HepG2 (cell line): ENCODE data around the gene RBM14. TPM values are rescaled to one million over a fixed set of nuclear protein-coding genes. Genes with fewer than 3 reads are reported as not detected.

Source experiments
- ATAC-seq: fragments of 200-7000 bp; cut with Tn5 transposase; 3 replicates; pipeline ENCODE4 v1.9.1; 2020; ENCODE audit warnings: mild to moderate bottlenecking, moderate library complexity
- BruUV-seq: library from RNA; stranded (reverse); fragments of 400-500 nt; replicated peaks from 2 replicates; lab custom pipeline; 2021; lab: Mats Ljungman, UMichigan
- CTCF ChIA-PET: fragments of 300-600 bp; formaldehyde crosslinking; extraction: SDS; loops from one replicate; lab custom pipeline; 2021; ENCODE audit warnings: low total read pairs, inconsistent platforms, low intra/inter-chr PET ratio; lab: Yijun Ruan, JAX
- POLR2A ChIA-PET: fragments of 350-600 bp; sonication (Branson Sonifier 250); formaldehyde crosslinking; loops from one replicate; lab custom pipeline; 2020; ENCODE audit warnings: antibody characterized with exemption, inconsistent platforms; lab: Yijun Ruan, JAX
- DNase-seq: peaks from one replicate; pipeline ENCODE4 v3.0.0-alpha.2; 2015; ENCODE audit warnings: low spot score
- FAIRE-seq: peaks from 3 replicates; lab custom pipeline; 2011; peaks lifted over from hg19 to GRCh38; lab: Jason Lieb, UNC
- H2AFZ ChIP-seq: one replicate; pipeline ENCODE4 v1.6.1; 2011; ENCODE audit warnings: low read length, inconsistent platforms
- H3K27ac ChIP-seq: fragments of 300-600 bp; 3 replicates; pipeline ENCODE4 v1.8.0; 2011; ENCODE audit warnings: mixed run types, mild to moderate bottlenecking, mixed read lengths, low read length, inconsistent platforms; ENCODE audit not compliant: insufficient read depth; ENCODE audit errors: extremely low read length
- H3K27me3 ChIP-seq, 2 experiments: fragments of 200-600 bp in 1 of 2; 2 replicates in 1 of 2; 3 replicates in 1 of 2; pipeline versions ENCODE4 v1.6.0 to v1.8.0; 2011; ENCODE audit warnings: low read length in 2 of 2, mild to moderate bottlenecking in 2 of 2, moderate library complexity in 2 of 2, inconsistent platforms in 1 of 2; ENCODE audit not compliant: insufficient read depth in 2 of 2, control insufficient read depth in 1 of 2
- H3K36me3 ChIP-seq, 2 experiments: fragments of 200-600 bp in 1 of 2; replicated peaks in 1 of 2; 2 replicates in 1 of 2; 3 replicates in 1 of 2; pipeline versions ENCODE4 v1.5.1 to v1.8.0; 2011; ENCODE audit warnings: low read length in 2 of 2, inconsistent platforms in 1 of 2; ENCODE audit not compliant: insufficient read depth in 2 of 2, control insufficient read depth in 1 of 2
- H3K4me1 ChIP-seq: 2 replicates; pipeline ENCODE4 v1.5.1; 2012; ENCODE audit warnings: low read length, inconsistent platforms; ENCODE audit not compliant: insufficient read depth
- H3K4me2 ChIP-seq: 2 replicates; pipeline ENCODE4 v1.6.0; 2011; ENCODE audit warnings: low read depth, low read length, inconsistent platforms
- H3K4me3 ChIP-seq, 3 experiments: fragments of 200-600 bp in 1 of 3; sonication (generic), shearing (Covaris generic) in 1 of 3; replicated peaks in 1 of 3; 2 replicates each; pipeline ENCODE4 v1.5.1; 2011 to 2016; ENCODE audit warnings: low read length in 3 of 3, inconsistent platforms in 2 of 3, low read depth in 2 of 3, mild to moderate bottlenecking in 2 of 3, control low read depth in 1 of 3, mixed read lengths in 1 of 3; ENCODE audit not compliant: insufficient read depth in 1 of 3
- H3K79me2 ChIP-seq: one replicate; pipeline ENCODE4 v1.6.1; 2011; ENCODE audit warnings: low read length, inconsistent platforms; ENCODE audit not compliant: insufficient read depth
- H3K9ac ChIP-seq: 2 replicates; pipeline ENCODE4 v1.6.0; 2011; ENCODE audit warnings: mild to moderate bottlenecking, low read depth, low read length, inconsistent platforms; ENCODE audit not compliant: insufficient read depth
- H3K9me3 ChIP-seq: 2 replicates; pipeline ENCODE4 v1.5.1; 2012; ENCODE audit warnings: mild to moderate bottlenecking, low read length
- H4K20me1 ChIP-seq: 2 replicates; pipeline ENCODE4 v1.6.0; 2011; ENCODE audit warnings: inconsistent platforms, mild to moderate bottlenecking, low read length, moderate library complexity; ENCODE audit not compliant: insufficient read depth
- EED ChIP-seq: sonication (generic); formaldehyde crosslinking; IDR thresholded peaks from 2 replicates; pipeline ENCODE4 v1.5.0; 2020; ENCODE audit warnings: mild to moderate bottlenecking, missing genetic modification reagents
- NR2C2 ChIP-seq: sonication (generic); formaldehyde crosslinking; IDR thresholded peaks from 2 replicates; pipeline ENCODE4 v1.4.0; 2020; ENCODE audit warnings: missing genetic modification reagents, mild to moderate bottlenecking, moderate library complexity, borderline replicate concordance
- SCMH1 ChIP-seq: sonication (generic); formaldehyde crosslinking; IDR thresholded peaks from 2 replicates; pipeline ENCODE4 v1.9.0; 2021; ENCODE audit warnings: missing genetic modification reagents, mild to moderate bottlenecking, borderline replicate concordance
- SMAD3 ChIP-seq: sonication (generic); formaldehyde crosslinking; IDR thresholded peaks from 2 replicates; pipeline ENCODE4 v1.4.0; 2020; ENCODE audit warnings: missing genetic modification reagents
- SOX13 ChIP-seq, 3 experiments: fragments of 450-650 bp in 1 of 3; sonication (generic) in 1 of 3; formaldehyde crosslinking in 1 of 3; IDR thresholded peaks in 2 of 3; conservative IDR thresholded peaks in 1 of 3; 2 replicates each; pipeline versions ENCODE4 v1.5.0 to v1.6.1; 2016 to 2020; ENCODE audit warnings: antibody characterized with exemption in 1 of 3, mild to moderate bottlenecking in 1 of 3, missing compliant biosample characterization in 1 of 3, missing genetic modification reagents in 1 of 3, moderate library complexity in 1 of 3
- SP4 ChIP-seq: sonication (generic); formaldehyde crosslinking; IDR thresholded peaks from 2 replicates; pipeline ENCODE4 v1.8.1; 2023; ENCODE audit warnings: mild to moderate bottlenecking, missing genetic modification reagents
- STAT5B ChIP-seq: sonication (generic); formaldehyde crosslinking; IDR thresholded peaks from 2 replicates; pipeline ENCODE4 v1.4.0; 2020; ENCODE audit warnings: missing genetic modification reagents
- SUZ12 ChIP-seq: fragments of 150-350 bp; IDR thresholded peaks from 2 replicates; pipeline ENCODE4 v1.6.1; 2014; ENCODE audit warnings: low read depth, low read length
- TEF ChIP-seq: sonication (generic); formaldehyde crosslinking; IDR thresholded peaks from 2 replicates; pipeline ENCODE4 v1.5.0; 2020; ENCODE audit warnings: missing genetic modification reagents
- UBTF ChIP-seq: sonication (generic); formaldehyde crosslinking; IDR thresholded peaks from 2 replicates; pipeline ENCODE4 v1.4.0; 2020; ENCODE audit warnings: mild to moderate bottlenecking, missing genetic modification reagents
- XBP1 ChIP-seq: sonication (generic); formaldehyde crosslinking; IDR thresholded peaks from 2 replicates; pipeline ENCODE4 v1.5.0; 2020; ENCODE audit warnings: missing genetic modification reagents
- ZBTB38 ChIP-seq: sonication (generic); formaldehyde crosslinking; IDR thresholded peaks from 2 replicates; pipeline ENCODE4 v1.5.1; 2020; ENCODE audit warnings: mild to moderate bottlenecking, missing genetic modification reagents
- ZNF260 ChIP-seq: sonication (generic); formaldehyde crosslinking; IDR thresholded peaks from 2 replicates; pipeline ENCODE4 v1.4.0; 2020; ENCODE audit warnings: missing genetic modification reagents, low read depth, mild to moderate bottlenecking, borderline replicate concordance
- ZNF3 ChIP-seq: IDR thresholded peaks from 2 replicates; pipeline ENCODE4 v1.7.0; 2017; ENCODE audit warnings: inconsistent platforms
- ZNF577 ChIP-seq: sonication (generic); formaldehyde crosslinking; IDR thresholded peaks from 2 replicates; pipeline ENCODE4 v1.4.0; 2020; ENCODE audit warnings: mild to moderate bottlenecking, low read depth, missing genetic modification reagents, borderline replicate concordance
- ZNF598 ChIP-seq: sonication (generic); formaldehyde crosslinking; IDR thresholded peaks from 2 replicates; pipeline ENCODE4 v1.5.1; 2020; ENCODE audit warnings: mild to moderate bottlenecking, missing genetic modification reagents, borderline replicate concordance
- ZNF670 ChIP-seq: sonication (generic); formaldehyde crosslinking; IDR thresholded peaks from 2 replicates; pipeline ENCODE4 v1.8.0; 2022; ENCODE audit warnings: mild to moderate bottlenecking, missing genetic modification reagents, borderline replicate concordance
- ZNF816 ChIP-seq: sonication (generic); formaldehyde crosslinking; IDR thresholded peaks from 2 replicates; pipeline ENCODE4 v1.8.0; 2022; ENCODE audit warnings: missing genetic modification reagents, mild to moderate bottlenecking, borderline replicate concordance
- ZNF878 ChIP-seq: sonication (generic); formaldehyde crosslinking; IDR thresholded peaks from 2 replicates; pipeline ENCODE4 v1.8.1; 2023; ENCODE audit warnings: mild to moderate bottlenecking, missing genetic modification reagents, moderate library complexity
- WGBS: methylation state at CpG from one replicate; pipeline ENCODE4 v1.1.6; 2017; ENCODE audit warnings: low lambda C conversion rate; 5-methylcytosine and 5-hydroxymethylcytosine counted together
- in situ Hi-C: cut with HindIII; loops from 2 replicates; pipeline ENCODE4 v1.10.0; 2017; ENCODE audit warnings: low pct_unique_long_range_greater_than_20kb; ENCODE audit not compliant: extremely low pct_ligation_motif_present
- intact Hi-C: fragments of 100-400 bp; cut with micrococcal nuclease; formaldehyde crosslinking; loops from one replicate; pipeline ENCODE4 v1.10.0; 2022; ENCODE audit not compliant: unreplicated experiment
- polyA plus RNA-seq, 8 experiments: library from polyadenylated mRNA; depleted of rRNA in 3 of 8; stranded (reverse) in 7 of 8; unstranded in 1 of 8; fragments of >200 nt; fragmentation: Illumina TruSeq in 4 of 8; extraction: Trizol in 4 of 8; gene quantifications; 2 replicates each; pipeline versions ENCODE4 v1.2.1 to v1.2.3, GENCODE V29; 2011 to 2016; ENCODE audit warnings: low read depth in 4 of 8, missing spikeins in 1 of 8, mixed read lengths in 1 of 8; ENCODE audit not compliant: insufficient read depth in 1 of 8
- total RNA-seq, 5 experiments: library from RNA; depleted of rRNA; stranded (reverse); fragments of >200 nt; fragmentation: Illumina TruSeq; extraction: Trizol; gene quantifications; 2 replicates each; pipeline ENCODE4 v1.2.3, GENCODE V29; 2016; ENCODE audit warnings: low read depth in 1 of 5

RBM14 gene
- total and polyA plus RNA-seq, 2 of the 13 experiments (the other 11 are each of a cell fraction or from before 2014, with no cell fraction given), result 12.7 to 44.1 TPM

- WGBS, result 87% methylated on average over 1 of the region's 1 CpG
- Histone ChIP-seq H3K9me3 (no peaks in the 10 kb centered on the region), H3K4me2 (no peak overlapping the region), H3K4me3 (no peak overlapping the region), H2AFZ (no peak overlapping the region), H3K4me1 (peaks cover 25% of the 10 kb centered on the region), H3K36me3 (no peaks in the 10 kb centered on the region), H3K27ac (no peak overlapping the region), H3K9ac (no peak overlapping the region), H4K20me1 (peaks cover 10% of the 10 kb centered on the region; the same call in 1 of the 2 replicates), H3K27me3 (no peaks in the 10 kb centered on the region; a peak in 1 of 5 replicates), H3K79me2 (peaks cover 13% of the 10 kb centered on the region)
- intact Hi-C loops (no loop called here), in situ Hi-C loops (no loop called here)
- DNase-seq (no peak), ATAC-seq (no peak), FAIRE-seq (no peak)
- CTCF ChIA-PET, result no interaction called here
- BruUV-seq, result no TSS peak
- POLR2A ChIA-PET, result interaction anchor here (0.8 kb wide), 1 partner anchor 26 kb away, joined by 4 read pairs; no protein-coding TSS in a partner anchor
- TF ChIP-seq SMAD3 (CRISPR knock-in tag) (no peak), SCMH1 (CRISPR knock-in tag) (no peak), ZNF598 (CRISPR knock-in tag) (no peak), ZNF577 (no peak), SOX13 (IDR thresholded peaks at IDR 0.05) (no peak), SOX13 (CRISPR knock-in tag; conservative IDR thresholded peaks at IDR 0.05 in 1 of 2, IDR thresholded peaks at IDR 0.05 in 1 of 2) (no peak), SP4 (no peak), UBTF (CRISPR knock-in tag) (no peak), ZNF260 (CRISPR knock-in tag) (no peak), ZBTB38 (no peak), XBP1 (CRISPR knock-in tag) (no peak), ZNF816 (CRISPR knock-in tag) (no peak), NR2C2 (CRISPR knock-in tag) (no peak), STAT5B (no peak), ZNF878 (CRISPR knock-in tag) (no peak), ZNF3 (CRISPR knock-in tag) (no peak), EED (CRISPR knock-in tag) (no peak), TEF (CRISPR knock-in tag) (no peak), SUZ12 (no peak), ZNF670 (no peak)
Measured at GRCh38 chr11:66612458-66612857, 4.0 kb upstream of the RBM14 start.
